Measurements from ENCODE around the gene ARHGAP1.
"Not testable (repeated sequence)": the region's sequence is repeated elsewhere in the genome, so short reads cannot be mapped to it uniquely, and the experiment has no call there.

The ARHGAP1 gene

DNA sequence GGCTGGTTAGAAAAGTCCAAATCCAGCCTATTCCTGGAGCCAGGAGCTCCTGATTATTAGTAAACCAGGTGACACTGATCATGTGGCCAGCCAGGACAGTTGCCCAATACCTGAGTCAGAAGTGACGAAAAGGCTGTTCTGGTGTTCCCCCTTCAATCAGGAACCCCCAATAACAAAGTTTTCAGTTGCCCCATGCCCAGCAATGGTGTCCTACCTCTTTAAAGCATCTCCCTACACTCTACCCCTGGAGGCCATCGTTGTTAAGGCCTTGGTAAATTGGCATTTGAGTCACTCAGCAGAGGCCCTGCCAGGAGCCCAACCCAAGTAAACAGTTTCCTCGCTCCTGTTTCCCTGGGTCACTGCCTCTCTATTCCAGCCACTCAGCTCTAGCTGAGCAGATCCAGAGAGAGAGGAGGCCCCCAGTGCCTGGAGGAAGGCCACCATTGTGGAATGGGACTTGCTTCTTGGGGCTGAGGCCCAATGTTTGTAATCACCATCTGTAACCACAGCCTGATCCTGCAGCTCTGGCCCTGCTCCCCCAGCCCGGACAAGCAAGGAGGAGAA is 25.0 kb downstream of the ARHGAP1 start:
- no peak for DNase-seq (ENCODE audit: low read depth in 2 of 3, low spot score in 2 of 3)

DNA sequence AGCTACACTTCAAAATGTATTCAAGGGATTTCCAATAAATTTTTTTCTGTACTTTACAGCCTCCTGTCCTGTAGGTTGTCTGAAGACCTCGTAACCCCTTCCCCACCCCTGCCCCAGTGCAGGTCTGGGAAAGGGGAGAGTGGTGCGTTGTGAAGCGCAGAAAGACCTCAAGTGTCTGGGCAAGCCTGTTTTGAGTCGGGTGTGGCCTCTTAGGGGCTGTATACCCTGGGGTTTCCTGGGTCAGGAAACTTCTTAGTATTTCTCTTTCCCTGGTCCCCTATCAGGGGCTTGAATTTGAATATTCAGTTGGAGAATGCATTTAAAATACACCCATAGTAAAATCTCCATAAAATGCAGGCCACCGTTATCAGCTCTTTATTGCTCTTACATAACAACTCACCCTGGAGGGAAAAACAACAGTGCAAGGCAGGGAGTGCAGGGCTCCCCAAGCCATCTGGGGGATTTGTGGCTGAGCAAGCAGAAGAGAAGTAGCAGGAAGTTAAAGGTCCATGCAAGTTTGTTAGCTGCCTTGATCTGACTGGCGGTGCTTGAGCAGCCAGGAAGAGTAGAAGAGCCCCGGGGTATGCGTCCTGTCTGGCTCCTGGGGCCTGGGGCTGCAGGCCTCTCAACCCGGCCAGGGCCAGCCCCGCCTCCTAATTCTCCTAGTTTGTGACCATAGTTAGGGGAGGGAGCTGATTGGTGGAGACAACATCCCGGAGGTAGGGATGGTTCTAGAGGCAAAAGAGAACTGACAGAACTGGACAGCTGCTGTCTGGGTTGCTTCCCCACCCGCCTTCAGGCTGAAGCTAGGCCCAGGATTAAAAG is 25.7 kb downstream of the ARHGAP1 start:
- DNase-seq (ENCODE audit: low read depth in 2 of 3, low spot score in 2 of 3), result no peak

DNA sequence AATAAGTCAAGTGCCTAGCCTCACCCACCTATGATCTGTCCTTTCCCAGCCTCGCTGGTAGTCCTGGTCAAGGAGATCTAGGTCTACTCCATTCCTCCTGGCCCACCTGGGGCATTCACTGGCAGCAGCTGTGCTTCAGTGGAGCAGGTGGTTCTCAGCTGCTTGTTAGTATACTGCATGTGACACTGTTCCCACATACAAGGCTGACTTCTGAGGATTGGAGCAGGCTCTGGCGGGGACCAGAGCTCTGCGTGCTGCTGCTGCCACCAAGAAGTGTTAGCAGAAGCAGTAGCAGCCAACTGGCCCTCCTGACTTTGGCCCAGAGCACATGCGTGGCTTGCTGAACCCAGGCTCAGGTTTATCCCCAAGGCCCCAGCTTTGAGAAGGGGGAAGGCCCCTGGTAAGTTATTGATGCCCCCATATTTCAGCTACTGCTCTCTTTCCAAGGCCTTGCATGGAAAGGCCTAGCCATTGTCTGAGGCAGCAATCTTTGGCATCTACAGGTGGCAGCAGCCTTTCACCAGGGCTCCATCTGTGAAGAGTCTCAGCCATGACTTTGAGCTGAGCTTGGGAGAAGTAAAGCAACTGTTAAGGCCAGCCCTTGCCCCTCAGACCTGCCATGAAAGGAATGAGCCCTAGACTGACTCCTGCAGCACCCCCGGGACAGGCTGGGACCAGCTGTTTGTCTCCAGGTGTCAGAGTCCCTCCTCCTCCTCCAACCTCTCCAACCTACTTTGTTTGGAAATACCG is 26.5 kb downstream of the ARHGAP1 start:
- DNase-seq (ENCODE audit: low read depth in 2 of 3, low spot score in 2 of 3), result no peak

DNA sequence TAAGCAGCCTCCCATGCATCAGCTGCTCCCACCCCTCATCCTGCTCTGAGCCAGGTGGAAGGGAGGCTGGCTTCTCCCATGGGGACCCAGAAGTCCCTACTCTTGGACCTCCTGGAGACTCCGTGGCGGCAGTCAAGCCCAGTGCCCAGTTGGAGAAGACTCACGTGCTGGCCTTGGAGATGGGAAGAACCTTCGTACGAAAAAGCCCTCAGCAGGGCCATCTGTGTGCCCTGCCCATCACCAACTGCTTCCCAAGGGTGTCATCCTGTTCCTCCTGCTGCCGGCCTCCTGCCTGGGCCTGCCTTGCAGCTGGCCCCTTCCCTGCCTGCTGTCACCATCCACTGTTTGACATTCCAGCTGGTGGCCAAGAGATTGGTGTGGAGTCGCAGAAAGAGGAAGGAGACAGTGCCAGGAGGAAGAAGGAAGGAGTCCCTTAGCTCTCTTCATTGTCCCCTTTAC is 28.0 kb downstream of the ARHGAP1 start:
- DNase-seq (ENCODE audit: low read depth in 2 of 3, low spot score in 2 of 3), result no peak

DNA sequence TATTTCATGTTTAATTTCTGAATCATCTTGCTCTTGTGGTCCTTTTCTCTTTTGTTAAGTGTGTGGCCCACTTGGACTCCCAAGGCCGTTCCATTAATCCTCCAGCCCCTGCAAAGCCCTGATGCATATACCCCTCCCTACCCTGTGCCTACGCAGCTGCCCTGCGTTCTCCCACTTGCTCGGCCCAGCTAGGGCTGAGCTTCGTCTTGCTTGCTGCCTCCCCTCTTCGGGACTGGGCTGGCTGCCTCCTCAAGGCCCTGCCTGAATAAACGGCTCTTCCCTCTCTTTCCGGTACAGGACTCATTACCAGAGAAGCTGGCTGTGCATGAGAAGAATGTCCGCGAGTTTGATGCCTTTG is 28.5 kb downstream of the ARHGAP1 start:
- DNase-seq (ENCODE audit: low read depth in 2 of 3, low spot score in 2 of 3), result no peak

DNA sequence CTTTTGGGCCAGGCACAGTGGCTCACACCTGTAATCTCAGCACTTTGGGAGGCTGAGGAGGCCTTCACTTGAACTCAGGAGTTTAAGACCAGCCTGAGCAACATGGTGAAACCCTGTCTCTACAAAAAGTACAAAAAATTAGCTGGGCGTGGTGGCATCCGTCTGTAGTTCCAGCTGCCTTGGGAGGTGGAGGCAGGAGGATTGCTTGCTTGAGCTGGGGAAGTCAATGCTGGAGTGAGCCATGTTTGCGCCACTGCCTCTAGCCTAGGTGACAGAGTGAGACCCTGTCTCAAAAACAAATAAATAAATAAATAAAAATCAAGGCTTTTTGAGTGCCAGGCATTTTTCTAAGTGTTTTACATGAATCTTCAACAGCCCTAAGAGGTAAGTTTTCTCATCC is 29.9 kb downstream of the ARHGAP1 start:
- DNase-seq (ENCODE audit: low read depth in 2 of 3, low spot score in 2 of 3), result not testable (repeated sequence)

DNA sequence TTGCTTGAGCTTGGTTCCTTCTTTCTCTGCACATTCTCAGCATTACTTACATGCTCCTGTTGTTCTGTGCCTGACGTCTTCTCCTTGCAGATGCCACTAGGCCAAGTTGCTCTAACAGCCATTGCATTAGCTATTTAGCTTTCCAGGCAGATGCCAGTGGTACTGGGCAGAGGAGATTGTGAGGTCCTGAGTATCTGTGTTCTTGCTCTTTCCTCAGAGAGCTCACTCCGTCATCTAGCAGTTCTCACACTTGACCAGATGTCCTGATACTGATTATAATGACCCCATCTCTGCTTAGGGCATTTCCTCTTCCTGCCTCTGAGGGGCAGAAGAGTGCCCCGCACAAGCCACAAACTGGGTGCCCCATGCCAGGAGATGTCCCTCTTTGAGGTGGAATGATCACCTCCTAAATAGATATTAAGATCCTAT is 30.7 kb downstream of the ARHGAP1 start:
- no peak for DNase-seq (ENCODE audit: low read depth in 2 of 3, low spot score in 2 of 3)

DNA sequence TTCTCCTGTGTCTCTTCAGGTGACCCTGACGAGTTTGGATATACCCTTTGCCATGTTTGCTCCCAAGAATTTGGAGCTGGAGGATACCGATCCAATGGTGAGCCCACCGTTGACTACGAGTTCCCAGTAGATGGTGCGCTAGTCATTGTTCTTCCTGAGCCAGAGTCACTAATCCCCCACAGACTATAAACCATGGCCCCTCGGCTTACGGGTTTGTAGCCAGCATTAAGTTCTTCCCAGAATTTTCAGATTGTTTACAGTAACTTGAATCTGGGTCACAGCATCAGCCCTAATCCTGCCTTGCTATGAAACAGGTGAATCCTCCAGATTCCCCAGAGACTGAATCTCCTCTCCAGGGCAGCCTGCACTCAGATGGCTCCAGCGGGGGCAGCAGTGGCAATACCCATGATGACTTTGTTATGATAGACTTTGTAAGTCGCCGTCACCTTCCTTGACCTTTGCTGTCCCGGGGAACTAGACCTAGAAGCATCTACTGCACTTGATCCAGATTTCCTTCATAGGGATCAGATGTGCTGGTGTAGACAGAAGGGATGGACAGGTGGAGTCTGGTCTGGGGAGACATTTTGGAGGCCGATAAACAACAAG is 31.8 kb downstream of the ARHGAP1 start:
- DNase-seq (ENCODE audit: low read depth in 2 of 3, low spot score in 2 of 3), result no peak

DNA sequence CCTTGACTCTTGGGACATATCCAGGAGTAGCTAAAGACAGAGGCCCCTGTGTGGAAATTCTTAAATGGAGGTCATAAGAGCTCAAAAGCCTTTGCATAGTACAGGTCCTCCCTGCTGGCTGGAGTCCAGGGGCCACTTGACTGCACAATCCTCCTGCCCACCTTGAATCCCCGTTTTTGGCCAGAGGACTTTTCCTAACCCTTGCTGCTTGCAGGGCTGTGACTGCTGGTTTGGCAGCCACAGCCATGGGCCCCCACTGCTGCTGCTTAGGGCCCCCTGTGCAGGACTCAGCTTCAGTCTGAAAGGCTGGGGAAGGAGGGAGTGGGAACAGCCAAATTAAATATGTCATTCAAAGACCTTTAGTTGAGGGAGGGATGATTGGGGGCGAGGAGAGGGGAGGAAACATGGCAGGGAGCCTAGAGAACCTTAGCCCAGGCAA is 33.4 kb downstream of the ARHGAP1 start:
- no peak for DNase-seq (ENCODE audit: low read depth in 2 of 3, low spot score in 2 of 3)

DNA sequence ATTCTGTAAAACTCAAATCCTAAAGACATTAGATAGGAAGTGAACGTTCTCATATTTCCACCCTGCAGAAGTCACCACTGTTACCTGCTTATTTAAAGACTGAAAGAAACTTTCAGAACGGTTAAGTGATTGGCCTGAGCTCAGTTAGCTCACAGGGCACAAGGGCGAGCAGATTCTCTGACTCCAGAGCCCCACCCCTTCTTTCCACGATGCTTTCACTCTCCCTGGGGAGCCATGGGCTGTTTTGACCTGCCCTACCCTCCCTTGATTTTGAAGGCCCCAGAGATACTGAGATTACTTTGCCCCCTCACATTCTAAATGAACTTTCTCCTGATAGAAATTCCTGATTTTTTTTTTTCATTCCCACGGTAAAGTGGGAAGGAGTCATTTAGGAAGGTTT is 33.9 kb downstream of the ARHGAP1 start:
- DNase-seq (ENCODE audit: low read depth in 2 of 3, low spot score in 2 of 3), result no peak

DNA sequence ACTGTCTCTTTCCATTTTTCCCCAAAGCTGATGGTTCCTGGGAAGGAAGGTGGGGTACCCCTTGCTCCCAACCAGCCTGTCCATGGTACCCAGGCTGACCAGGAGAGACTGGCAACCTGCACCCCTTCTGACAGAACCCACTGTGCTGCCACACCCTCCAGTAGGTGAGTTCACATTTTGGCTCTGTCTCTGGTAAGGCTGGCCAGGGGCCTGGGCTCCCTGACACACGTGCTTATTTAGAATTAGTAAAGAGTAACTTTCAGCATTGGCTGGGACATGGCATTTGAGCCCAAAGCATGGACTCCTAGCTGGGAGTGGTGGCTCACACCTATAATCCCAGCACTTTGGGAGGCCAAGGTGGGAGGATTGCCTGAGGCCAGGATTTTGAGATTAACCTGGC is 35.1 kb downstream of the ARHGAP1 start:
- no peak for DNase-seq (ENCODE audit: low read depth in 2 of 3, low spot score in 2 of 3)

DNA sequence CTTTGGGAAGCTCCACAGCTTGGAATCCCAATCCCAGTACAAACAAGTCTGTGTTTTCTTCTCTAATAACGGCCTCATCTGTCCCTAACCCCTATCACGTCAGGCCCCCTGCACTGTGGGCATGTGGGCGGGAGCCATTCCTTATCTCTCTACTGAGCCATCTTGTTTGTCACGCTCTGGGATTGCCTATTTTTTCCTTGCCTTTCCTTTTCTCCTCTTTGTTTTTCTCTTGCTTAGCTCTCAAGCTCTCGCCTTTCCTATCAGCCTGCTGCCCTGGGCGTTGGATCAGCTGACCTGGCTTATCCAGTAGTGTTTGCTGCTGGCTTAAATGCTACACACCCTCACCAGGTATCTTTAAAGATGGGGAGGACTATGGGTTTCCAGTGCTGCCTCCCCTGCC is 35.8 kb downstream of the ARHGAP1 start:
- no peak for DNase-seq (ENCODE audit: low read depth in 2 of 3, low spot score in 2 of 3)

DNA sequence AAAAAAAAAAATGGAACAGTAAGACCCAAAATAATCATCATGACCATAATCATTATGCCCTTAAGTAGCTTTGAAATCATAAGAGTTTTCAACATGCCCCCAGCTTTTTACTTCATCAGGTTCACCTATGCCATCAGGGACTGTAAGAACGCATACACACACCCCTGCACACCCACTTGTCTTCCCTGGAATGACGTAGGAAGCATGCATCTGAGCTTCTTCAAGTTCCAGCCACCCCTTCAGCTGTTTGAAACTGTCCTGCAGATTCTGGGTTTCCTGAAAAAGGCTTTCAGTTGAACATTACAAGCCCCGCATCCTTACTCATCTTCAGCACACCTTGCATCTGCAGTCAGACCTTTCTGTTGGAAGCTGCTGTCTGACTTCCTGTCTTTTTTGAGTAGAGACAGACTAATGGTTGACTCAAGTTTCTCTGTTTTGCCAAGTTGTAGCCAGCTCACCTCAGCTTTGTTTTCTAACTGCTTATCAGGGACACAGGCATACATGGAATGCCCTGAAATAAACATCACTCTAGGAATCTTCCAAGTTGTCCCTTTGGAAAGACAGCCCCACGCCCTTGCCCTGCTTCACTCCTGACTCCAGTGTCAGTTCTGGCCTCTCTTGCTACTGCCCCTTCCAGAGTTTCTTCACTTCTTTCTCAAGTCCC is 37.0 kb downstream of the ARHGAP1 start:
- no peak for DNase-seq (ENCODE audit: low read depth in 2 of 3, low spot score in 2 of 3)

DNA sequence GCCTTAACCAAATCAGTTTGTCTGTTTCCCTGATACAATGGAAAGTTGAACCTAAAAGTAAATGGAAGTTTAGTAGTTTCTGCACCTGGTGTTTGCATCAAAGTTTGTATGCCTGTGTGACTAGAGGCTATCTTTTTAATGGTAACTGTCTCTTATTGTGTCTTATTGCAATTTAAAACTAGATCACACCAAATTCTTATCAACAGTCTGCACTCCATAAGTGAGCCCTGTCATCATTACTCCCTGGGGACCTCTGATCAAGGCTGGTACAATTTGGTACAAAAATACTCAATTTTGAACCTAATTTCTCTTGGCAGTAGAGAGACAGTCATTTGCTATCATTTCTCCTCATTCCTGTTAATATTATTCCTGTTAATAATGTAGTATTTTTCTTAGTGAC is 38.1 kb downstream of the ARHGAP1 start:
- no peak for DNase-seq (ENCODE audit: low read depth in 2 of 3, low spot score in 2 of 3)

DNA sequence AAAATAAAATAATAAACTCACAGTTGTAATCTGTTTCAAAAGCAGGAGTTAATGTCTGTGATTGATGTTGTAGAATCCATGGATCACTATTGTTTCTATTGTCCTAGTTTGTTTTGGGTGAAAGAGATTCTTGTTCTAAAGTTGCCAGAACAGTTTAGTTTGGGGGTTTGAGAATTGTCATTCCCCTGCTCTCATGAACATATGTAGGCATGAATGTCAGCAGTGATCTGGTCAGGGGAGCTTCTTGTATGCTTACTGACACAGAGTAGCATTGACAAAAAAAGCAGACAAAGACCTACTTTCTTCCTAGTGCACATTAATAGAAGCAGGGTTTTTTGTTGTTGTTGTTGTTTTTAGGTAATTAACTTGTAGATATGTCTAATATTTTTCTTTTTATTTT is 38.6 kb downstream of the ARHGAP1 start:
- no peak for DNase-seq (ENCODE audit: low read depth in 2 of 3, low spot score in 2 of 3)

DNA sequence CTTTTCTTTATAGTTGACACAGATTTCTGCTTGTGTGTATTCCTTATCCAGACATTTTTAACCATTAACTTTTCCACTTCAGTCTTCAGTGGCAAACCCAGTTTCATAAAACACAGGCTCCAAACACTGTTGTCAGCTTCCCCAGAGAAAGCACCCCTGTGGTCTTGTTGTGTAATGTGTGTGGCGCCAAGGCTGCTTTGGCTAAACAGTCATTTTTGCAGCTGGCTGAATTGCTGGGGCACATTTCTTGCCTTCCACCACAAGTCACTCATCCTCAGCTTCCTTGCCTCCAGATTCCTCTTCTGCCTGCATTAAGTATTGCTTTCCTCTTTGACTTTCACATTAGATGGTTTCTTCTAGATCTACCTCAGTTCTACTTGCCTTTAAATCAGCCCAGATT is 40.5 kb downstream of the ARHGAP1 start:
- DNase-seq (ENCODE audit: low read depth in 2 of 3, low spot score in 2 of 3), result no peak

DNA sequence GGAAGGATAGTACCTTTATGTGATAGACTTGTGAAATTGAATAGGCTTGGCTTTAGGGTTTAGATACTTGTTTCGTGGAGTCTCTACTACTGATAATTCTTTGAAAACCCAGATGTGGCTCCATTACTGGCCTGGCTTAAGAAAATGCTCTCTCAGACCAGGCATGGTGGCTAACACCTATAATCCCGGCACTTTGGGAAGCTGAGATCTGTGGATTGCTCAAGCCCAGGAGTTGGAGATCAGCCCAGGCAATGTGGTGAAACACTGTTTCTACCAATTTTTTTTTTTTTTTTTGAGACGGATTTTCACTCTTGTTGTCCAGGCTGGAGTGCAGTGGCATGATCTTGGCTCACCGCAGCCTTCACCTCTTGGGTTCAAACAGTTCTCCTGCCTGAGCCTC is 42.2 kb downstream of the ARHGAP1 start:
- DNase-seq (ENCODE audit: low read depth in 2 of 3, low spot score in 2 of 3), result no peak

DNA sequence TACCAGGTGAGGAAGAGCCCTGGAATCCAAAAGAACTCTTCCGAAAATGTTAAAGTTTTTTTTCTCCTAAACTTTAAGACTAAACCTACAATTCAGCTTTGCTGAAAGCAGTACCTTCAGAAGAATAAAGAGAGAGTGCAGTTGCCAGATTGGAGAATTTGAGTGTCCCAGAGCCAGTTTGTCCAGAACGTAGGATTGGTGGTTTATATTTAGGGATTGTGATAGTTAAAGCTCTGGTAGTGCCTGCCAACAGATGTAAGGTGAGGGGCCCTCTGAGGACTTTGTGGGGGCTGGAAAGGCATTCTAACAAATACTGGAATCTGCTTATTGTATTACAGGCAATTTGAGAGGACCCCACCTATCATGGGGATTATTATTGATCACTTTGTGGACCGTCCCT is 43.2 kb downstream of the ARHGAP1 start:
- no peak for DNase-seq (ENCODE audit: low read depth in 2 of 3, low spot score in 2 of 3)

DNA sequence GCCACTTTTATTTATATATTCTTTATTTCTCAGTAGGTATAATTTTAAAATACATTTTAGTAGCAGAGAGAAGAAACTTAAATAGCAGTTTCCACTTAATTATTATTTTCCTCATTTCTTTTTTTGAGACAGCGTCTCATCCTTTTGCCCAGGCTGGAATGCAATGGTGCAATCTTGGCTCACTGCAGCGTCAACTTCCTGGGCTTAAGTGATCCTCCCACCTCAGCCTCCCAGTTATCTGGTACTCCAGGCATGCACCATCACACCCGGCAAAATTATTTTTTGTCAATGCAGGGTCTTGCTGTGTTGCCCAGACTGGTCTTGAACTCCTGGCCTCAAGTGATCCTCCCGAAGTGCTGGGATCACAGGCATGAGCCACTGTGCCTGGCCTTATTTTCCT is 44.8 kb downstream of the ARHGAP1 start:
- DNase-seq (ENCODE audit: low read depth in 2 of 3, low spot score in 2 of 3), result no peak

DNA sequence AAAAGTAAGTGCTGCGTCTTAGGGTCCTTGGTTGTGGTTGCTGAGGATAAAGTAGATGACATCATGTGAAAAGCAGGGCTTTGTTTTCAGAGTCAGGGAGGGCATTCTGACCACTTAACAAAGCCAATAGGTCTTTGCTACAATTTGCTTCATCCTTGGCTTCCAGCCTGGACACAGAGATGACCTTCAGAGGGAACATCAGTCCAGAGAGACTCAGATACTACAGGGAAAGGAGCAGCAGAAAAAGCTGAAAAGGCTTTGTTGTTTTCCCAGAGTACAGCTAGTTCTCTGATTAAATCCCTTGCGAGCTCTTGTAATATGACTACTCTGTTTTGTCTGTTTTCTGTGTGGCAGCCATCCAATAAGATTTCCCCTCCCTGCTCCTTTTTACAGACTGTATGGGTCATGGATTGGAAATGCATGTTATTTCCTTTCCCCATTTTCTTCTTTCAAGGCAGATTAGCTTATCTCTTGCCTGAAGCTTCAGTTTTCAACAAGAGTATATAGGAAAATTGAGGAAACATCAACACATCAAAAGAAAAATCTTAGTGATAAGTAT is 51.2 kb downstream of the ARHGAP1 start:
- DNase-seq (ENCODE audit: low read depth in 2 of 3, low spot score in 2 of 3), result no peak

DNA sequence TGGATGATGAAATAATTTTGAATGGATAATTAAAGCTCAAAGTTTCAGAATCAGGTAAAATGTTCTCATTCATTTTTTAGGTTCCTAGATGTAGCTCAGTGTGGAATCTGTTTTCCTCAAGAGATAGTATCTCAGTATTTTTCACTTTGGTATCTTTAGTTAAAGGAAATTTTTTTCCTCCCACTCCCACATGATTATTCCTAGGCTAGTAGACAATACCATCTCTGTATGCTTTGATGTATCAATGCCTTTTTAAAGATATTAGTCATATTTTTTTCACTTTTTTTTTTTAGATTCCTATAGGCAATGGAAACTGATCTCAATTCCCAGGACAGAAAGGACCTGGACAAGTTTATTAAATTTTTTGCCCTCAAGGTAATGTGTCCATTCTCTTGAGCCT is 56.4 kb downstream of the ARHGAP1 start:
- no peak for DNase-seq (ENCODE audit: low read depth in 2 of 3, low spot score in 2 of 3)

All from activated CD8-positive, alpha-beta memory T cell treated with anti-CD3 and anti-CD28 coated beads for 48 hours (primary cell).